ENCODE results near the gene LTBP3. TPM values are rescaled to one million over a fixed set of nuclear protein-coding genes. Genes with fewer than 3 reads are reported as not detected.

Gene LTBP3
- total and polyA plus RNA-seq, 2 donors from 2014 or later: 61.6 to 165 TPM

- H3K27me3 ChIP-seq (ENCODE audit: control insufficient read depth, insufficient read depth, low read length): no peaks in the 10 kb centered on the region
- no peak overlapping the region for H3K4me3 ChIP-seq (ENCODE audit: low read length in 3 of 3)
- peaks cover 0 to 9% (median 0%) of the 10 kb centered on the region in 3 donors for H3K4me1 ChIP-seq (ENCODE audit: control insufficient read depth in 2 of 3, insufficient read depth in 2 of 3, low read depth in 1 of 3, low read length in 3 of 3)
- no peaks in the 10 kb centered on the region for H3K9me3 ChIP-seq (ENCODE audit: control insufficient read depth in 2 of 3, insufficient read depth in 1 of 3, low read length in 3 of 3)
- DNase-seq: peak in 3 of 5 donors; percentile 59 to 84 (median 64)
- intact Hi-C loops (cut with DNase I): no loop called here
- H3K36me3 ChIP-seq (ENCODE audit: control insufficient read depth in 2 of 3, insufficient read depth in 3 of 3, low read length in 3 of 3): peaks cover 0 to 5% (median 0%) of the 10 kb centered on the region in 3 donors
- TF ChIP-seq CTCF (IDR thresholded peaks at IDR 0.05; ENCODE audit: borderline replicate concordance, extremely low read depth, insufficient read depth): no peak
- no peak overlapping the region for H3K27ac ChIP-seq (ENCODE audit: low read depth in 2 of 2, low read length in 2 of 2)
- FAIRE-seq: no peak
- H3K9ac ChIP-seq (ENCODE audit: low read length in 3 of 3): no peak overlapping the region
Observed at GRCh38 chr11:65584723-65585171, 26.6 kb upstream of the LTBP3 start.

GRCh38 chr11:65584106-65584505 is 25.9 kb upstream of the LTBP3 start:
- intact Hi-C loops (cut with DNase I): no loop called here
- FAIRE-seq (no peak), DNase-seq (no peak)
- no peak overlapping the region for H3K27ac ChIP-seq (ENCODE audit: low read depth in 2 of 2, low read length in 2 of 2)
- no peak overlapping the region for H3K4me3 ChIP-seq (ENCODE audit: low read length in 3 of 3)
- no peaks in the 10 kb centered on the region for H3K9me3 ChIP-seq (ENCODE audit: control insufficient read depth in 2 of 3, insufficient read depth in 1 of 3, low read length in 3 of 3)
- peaks cover 0 to 5% (median 0%) of the 10 kb centered on the region in 3 donors for H3K36me3 ChIP-seq (ENCODE audit: control insufficient read depth in 2 of 3, insufficient read depth in 3 of 3, low read length in 3 of 3)
- peaks cover 0 to 9% (median 0%) of the 10 kb centered on the region in 3 donors for H3K4me1 ChIP-seq (ENCODE audit: control insufficient read depth in 2 of 3, insufficient read depth in 2 of 3, low read depth in 1 of 3, low read length in 3 of 3)
- no peak for TF ChIP-seq CTCF (IDR thresholded peaks at IDR 0.05; ENCODE audit: borderline replicate concordance, extremely low read depth, insufficient read depth)
- no peak overlapping the region for H3K9ac ChIP-seq (ENCODE audit: low read length in 3 of 3)
- no peaks in the 10 kb centered on the region for H3K27me3 ChIP-seq (ENCODE audit: control insufficient read depth, insufficient read depth, low read length)

- H3K27ac ChIP-seq (ENCODE audit: low read depth in 2 of 2, low read length in 2 of 2): no peak overlapping the region
- no peaks in the 10 kb centered on the region for H3K27me3 ChIP-seq (ENCODE audit: control insufficient read depth, insufficient read depth, low read length)
- peaks cover 0 to 9% (median 0%) of the 10 kb centered on the region in 3 donors for H3K4me1 ChIP-seq (ENCODE audit: control insufficient read depth in 2 of 3, insufficient read depth in 2 of 3, low read depth in 1 of 3, low read length in 3 of 3)
- no peak overlapping the region for H3K4me3 ChIP-seq (ENCODE audit: low read length in 3 of 3)
- FAIRE-seq (no peak), DNase-seq (no peak)
- TF ChIP-seq CTCF (IDR thresholded peaks at IDR 0.05; ENCODE audit: borderline replicate concordance, extremely low read depth, insufficient read depth): no peak
- no peak overlapping the region for H3K9ac ChIP-seq (ENCODE audit: low read length in 3 of 3)
- intact Hi-C loops (cut with DNase I): no loop called here
- no peaks in the 10 kb centered on the region for H3K9me3 ChIP-seq (ENCODE audit: control insufficient read depth in 2 of 3, insufficient read depth in 1 of 3, low read length in 3 of 3)
- H3K36me3 ChIP-seq (ENCODE audit: control insufficient read depth in 2 of 3, insufficient read depth in 3 of 3, low read length in 3 of 3): peaks cover 0 to 5% (median 0%) of the 10 kb centered on the region in 3 donors
Observed at GRCh38 chr11:65583589-65583988, 25.4 kb upstream of the LTBP3 start.

- Histone ChIP-seq H3K9me3 (ENCODE audit: control insufficient read depth in 2 of 3, insufficient read depth in 1 of 3, low read length in 3 of 3) (no peaks in the 10 kb centered on the region), H3K27me3 (ENCODE audit: control insufficient read depth, insufficient read depth, low read length) (no peaks in the 10 kb centered on the region), H3K4me1 (ENCODE audit: control insufficient read depth in 2 of 3, insufficient read depth in 2 of 3, low read depth in 1 of 3, low read length in 3 of 3) (peaks cover 0 to 14% (median 0%) of the 10 kb centered on the region in 3 donors), H3K36me3 (ENCODE audit: control insufficient read depth in 2 of 3, insufficient read depth in 3 of 3, low read length in 3 of 3) (peaks cover 0 to 5% (median 0%) of the 10 kb centered on the region in 3 donors), H3K9ac (ENCODE audit: low read length in 3 of 3) (no peak overlapping the region), H3K27ac (ENCODE audit: low read depth in 2 of 2, low read length in 2 of 2) (no peak overlapping the region), H3K4me3 (ENCODE audit: low read length in 3 of 3) (no peak overlapping the region)
- FAIRE-seq (no peak), DNase-seq (no peak)
- TF ChIP-seq CTCF (IDR thresholded peaks at IDR 0.05; ENCODE audit: borderline replicate concordance, extremely low read depth, insufficient read depth): no peak
- intact Hi-C loops (cut with DNase I): no loop called here
Observed at GRCh38 chr11:65581928-65582327, 23.8 kb upstream of the LTBP3 start.

Data from kidney (tissue), 14 donors.